Upper lobe of right lung (tissue), 1 donor: ENCODE results near the gene TCF7L2. TPM values are rescaled to one million over a fixed set of nuclear protein-coding genes. Genes with fewer than 3 reads are reported as not detected.

Experiments used
- ATAC-seq: fragments of 200-7000 bp; cut with Tn5 transposase; one replicate; pipeline ENCODE4 v1.9.1; 2020; ENCODE audit warnings: mild to moderate bottlenecking, moderate library complexity
- DNase-seq: peaks from one replicate; pipeline ENCODE4 v3.0.0-alpha.2; 2020
- H3K27ac ChIP-seq: fragments of 200-600 bp; one replicate; pipeline ENCODE4 v1.8.0; 2022
- H3K27me3 ChIP-seq: fragments of 200-600 bp; one replicate; pipeline ENCODE4 v1.8.0; 2022; ENCODE audit warnings: mild to moderate bottlenecking
- H3K36me3 ChIP-seq: fragments of 200-600 bp; one replicate; pipeline ENCODE4 v1.8.0; 2022
- H3K4me1 ChIP-seq: fragments of 200-600 bp; one replicate; pipeline ENCODE4 v1.8.0; 2022
- H3K4me3 ChIP-seq: fragments of 200-600 bp; one replicate; pipeline ENCODE4 v1.8.0; 2022; ENCODE audit warnings: mild to moderate bottlenecking
- H3K9me3 ChIP-seq: fragments of 200-600 bp; one replicate; pipeline ENCODE4 v1.8.0; 2022
- intact Hi-C: fragments of 100-400 bp; cut with DNase I; formaldehyde crosslinking; loops from one replicate; pipeline ENCODE4 v1.11.0; 2022
- total RNA-seq: library from RNA; stranded (reverse); fragmentation: NEBNext Ultra II Directional; extraction: Animal tissue kit (Norgen Biotek cat#: 25700); gene quantifications from one replicate; pipeline ENCODE4 v1.2.1, GENCODE V29; 2021
- TF ChIP-seq, protein P1 (sequence below): fragments of 200-600 bp; IDR thresholded peaks from one replicate; pipeline ENCODE4 v1.8.0; 2022; ENCODE audit warnings: antibody characterized with exemption
- donor health status: DM: no; HTN: yes; CAD: no; lungs with severe emphysema.

The TCF7L2 gene
- total RNA-seq, 1 donor from 2014 or later, result 47.4 TPM

DNA sequence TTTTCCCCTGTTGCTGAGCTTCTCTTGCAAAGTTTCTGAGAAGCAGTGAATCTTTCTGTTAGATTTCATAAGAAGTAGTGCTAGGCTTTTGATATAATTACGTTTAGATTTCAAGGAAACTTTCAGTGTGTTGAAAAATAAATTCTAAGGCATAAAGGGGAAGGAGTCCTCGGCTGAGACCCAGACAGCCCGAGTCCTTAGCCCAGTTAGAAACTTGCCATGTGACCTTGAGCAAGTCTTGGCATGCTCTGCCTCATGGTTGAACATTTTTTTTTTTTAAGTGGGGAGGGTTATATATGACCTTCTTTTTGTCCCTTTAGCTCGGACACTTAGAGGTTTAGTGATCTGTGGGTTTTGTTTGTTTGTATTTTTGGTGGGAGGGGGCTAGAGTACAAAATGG lies 117.5 kb downstream of the TCF7L2 start:
- TF ChIP-seq, protein P1, sequence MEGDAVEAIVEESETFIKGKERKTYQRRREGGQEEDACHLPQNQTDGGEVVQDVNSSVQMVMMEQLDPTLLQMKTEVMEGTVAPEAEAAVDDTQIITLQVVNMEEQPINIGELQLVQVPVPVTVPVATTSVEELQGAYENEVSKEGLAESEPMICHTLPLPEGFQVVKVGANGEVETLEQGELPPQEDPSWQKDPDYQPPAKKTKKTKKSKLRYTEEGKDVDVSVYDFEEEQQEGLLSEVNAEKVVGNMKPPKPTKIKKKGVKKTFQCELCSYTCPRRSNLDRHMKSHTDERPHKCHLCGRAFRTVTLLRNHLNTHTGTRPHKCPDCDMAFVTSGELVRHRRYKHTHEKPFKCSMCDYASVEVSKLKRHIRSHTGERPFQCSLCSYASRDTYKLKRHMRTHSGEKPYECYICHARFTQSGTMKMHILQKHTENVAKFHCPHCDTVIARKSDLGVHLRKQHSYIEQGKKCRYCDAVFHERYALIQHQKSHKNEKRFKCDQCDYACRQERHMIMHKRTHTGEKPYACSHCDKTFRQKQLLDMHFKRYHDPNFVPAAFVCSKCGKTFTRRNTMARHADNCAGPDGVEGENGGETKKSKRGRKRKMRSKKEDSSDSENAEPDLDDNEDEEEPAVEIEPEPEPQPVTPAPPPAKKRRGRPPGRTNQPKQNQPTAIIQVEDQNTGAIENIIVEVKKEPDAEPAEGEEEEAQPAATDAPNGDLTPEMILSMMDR, result no peak
- Histone ChIP-seq H3K4me1 (peaks cover 34% of the 10 kb centered on the region), H3K9me3 (no peaks in the 10 kb centered on the region), H3K36me3 (no peaks in the 10 kb centered on the region), H3K27me3 (no peaks in the 10 kb centered on the region), H3K27ac (peak overlapping the region; percentile 17), H3K4me3 (no peak overlapping the region)
- ATAC-seq, result peak; percentile 78
- intact Hi-C loops, result no loop called here
- no peak for DNase-seq

DNA sequence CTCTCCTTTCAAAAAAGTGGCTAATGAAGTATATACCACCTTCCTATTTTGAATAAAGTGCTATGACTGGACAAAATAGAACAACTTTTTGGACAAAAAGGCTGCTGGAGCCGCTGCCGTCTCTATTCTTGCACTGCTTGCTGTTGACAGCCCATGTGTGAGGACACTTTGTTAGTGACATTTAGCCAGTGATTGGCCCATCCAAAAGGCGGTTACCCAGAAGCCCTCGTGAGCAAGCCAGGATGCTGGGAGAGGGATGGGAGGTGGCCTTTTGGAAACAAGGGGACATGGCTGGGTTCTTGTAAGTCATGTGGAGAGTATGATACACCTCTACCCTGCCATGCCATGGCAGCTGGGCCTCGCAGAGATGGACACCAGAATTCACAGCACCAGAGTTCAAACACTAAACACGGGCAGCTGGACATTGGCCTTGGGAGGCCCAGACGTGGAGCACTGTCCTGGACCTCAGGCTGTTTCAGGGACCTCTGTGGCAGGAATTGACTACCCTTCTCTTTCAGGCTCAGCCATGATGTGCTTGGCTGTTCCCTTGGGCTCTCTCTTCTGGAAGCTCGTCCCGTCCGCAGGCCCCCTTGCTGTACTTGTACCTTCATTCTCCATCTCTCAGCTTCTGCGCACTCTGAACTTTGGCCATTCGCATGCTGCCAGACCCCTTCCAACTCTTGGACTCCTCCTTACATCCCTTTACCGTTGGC lies 118.3 kb downstream of the TCF7L2 start:
- no peak overlapping the region for H3K4me3 ChIP-seq
- no peaks in the 10 kb centered on the region for H3K36me3 ChIP-seq
- ATAC-seq (no peak), DNase-seq (no peak)
- H3K27me3 ChIP-seq, result no peaks in the 10 kb centered on the region
- H3K9me3 ChIP-seq, result no peaks in the 10 kb centered on the region
- peaks cover 34% of the 10 kb centered on the region for H3K4me1 ChIP-seq
- H3K27ac ChIP-seq, result peak overlapping the region; percentile 17
- TF ChIP-seq, protein P1, result no peak
- intact Hi-C loops, result no loop called here

DNA sequence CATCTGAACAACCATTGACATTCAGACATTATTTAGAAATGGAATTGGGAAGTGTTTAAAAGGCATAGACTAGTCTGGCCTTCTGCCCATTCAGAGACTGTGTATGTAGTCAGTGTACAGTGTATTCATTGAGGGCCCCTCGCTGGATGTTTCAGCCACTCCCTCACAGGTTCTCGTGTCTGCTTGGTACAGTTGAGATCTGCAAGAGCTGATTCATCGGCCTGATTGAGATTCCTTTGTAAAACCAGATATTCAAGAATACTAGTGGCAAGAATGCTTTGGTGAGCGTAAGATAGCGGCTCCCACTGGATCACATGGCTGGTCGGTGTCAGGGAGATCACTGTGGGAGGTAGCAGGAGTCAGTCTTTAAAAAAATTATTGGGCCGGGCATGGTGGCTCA lies 119.5 kb downstream of the TCF7L2 start:
- no peak for ATAC-seq
- H3K4me1 ChIP-seq, result peaks cover 23% of the 10 kb centered on the region
- no peak for DNase-seq
- TF ChIP-seq, protein P1, result no peak
- no peaks in the 10 kb centered on the region for H3K9me3 ChIP-seq
- H3K27ac ChIP-seq, result no peak overlapping the region
- intact Hi-C loops, result no loop called here
- H3K4me3 ChIP-seq, result no peak overlapping the region
- H3K36me3 ChIP-seq, result no peaks in the 10 kb centered on the region
- H3K27me3 ChIP-seq, result no peaks in the 10 kb centered on the region

DNA sequence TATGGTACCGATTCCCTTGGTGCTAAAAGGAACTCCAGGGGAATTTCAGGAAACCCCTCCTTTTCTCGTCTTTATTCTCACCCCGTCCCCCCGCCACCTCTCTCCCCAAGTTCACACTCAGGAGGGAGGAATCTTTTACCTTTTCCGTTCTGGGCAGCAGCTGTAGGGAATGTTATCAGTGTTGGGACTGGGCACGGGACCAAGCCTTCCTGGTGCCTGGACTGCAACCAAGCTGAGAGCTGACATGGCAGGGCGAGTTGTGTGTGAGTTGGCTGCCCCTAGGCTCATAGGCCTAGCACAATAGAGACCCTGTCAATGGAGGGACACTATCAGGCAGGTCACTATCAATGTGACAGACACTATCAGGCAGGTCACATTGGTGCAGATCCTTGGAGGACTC lies 121.4 kb downstream of the TCF7L2 start:
- TF ChIP-seq, protein P1, result no peak
- intact Hi-C loops, result no loop called here
- Histone ChIP-seq H3K27ac (no peak overlapping the region), H3K27me3 (no peaks in the 10 kb centered on the region), H3K4me1 (peaks cover 11% of the 10 kb centered on the region), H3K9me3 (no peaks in the 10 kb centered on the region), H3K36me3 (no peaks in the 10 kb centered on the region), H3K4me3 (no peak overlapping the region)
- DNase-seq (no peak), ATAC-seq (peak; percentile 46)

DNA sequence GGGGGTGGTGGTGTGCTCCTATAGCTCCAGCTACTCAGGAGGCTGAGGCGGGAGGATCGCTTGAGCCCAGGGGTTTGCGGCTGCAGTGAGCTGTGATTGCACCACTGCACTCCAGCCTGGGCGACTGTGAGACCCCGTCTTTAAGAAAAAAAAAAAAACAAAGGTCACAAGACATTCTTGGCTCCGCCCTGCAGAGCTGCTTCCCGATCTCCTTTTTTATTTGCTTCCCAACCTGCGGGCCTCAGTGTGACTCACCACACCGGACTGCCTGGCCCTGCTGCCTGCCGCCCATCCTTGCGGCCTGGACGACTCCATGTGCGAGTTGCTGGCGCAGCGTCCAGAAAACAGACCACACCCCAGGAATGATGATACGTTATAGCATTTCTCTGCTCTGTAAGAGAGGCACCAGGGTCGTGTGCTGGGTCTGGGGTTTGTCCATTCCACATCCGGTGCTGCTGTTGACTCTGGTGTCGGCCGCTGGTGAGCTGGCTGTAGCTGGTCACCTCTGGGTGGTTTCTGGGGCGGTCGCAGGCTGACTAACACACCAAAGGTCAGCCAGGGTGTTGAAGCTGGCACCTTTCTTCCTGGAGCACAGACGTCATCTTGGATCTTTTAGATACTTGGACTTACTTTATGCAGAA lies 123.6 kb downstream of the TCF7L2 start:
- peaks cover 3% of the 10 kb centered on the region for H3K4me1 ChIP-seq

More for the DNA sequence above, 123.6 kb downstream of the TCF7L2 start:
- Histone ChIP-seq H3K36me3 (no peaks in the 10 kb centered on the region), H3K27ac (peak overlapping the region; percentile 36), H3K9me3 (no peaks in the 10 kb centered on the region), H3K27me3 (no peaks in the 10 kb centered on the region), H3K4me3 (no peak overlapping the region)
- DNase-seq (no peak), ATAC-seq (peak; percentile 64)
- TF ChIP-seq, protein P1, result no peak
- intact Hi-C loops, result no loop called here
